Panc1 (cell line): ENCODE results near the gene PPP1R1B. TPM values are rescaled to one million over a fixed set of nuclear protein-coding genes. Genes with fewer than 3 reads are reported as not detected.

Experiments
- ATAC-seq: fragments of 200-7000 bp; cut with Tn5 transposase; 2 replicates; pipeline ENCODE4 v1.9.1; 2020; ENCODE audit warnings: mild to moderate bottlenecking, moderate library complexity
- BruUV-seq: library from RNA; stranded (reverse); fragments of 400-500 nt; replicated peaks from 2 replicates; lab custom pipeline; 2021; lab: Mats Ljungman, UMichigan
- CTCF ChIA-PET: fragments of 300-600 bp; sonication (Branson Sonifier 250); formaldehyde crosslinking; loops from one replicate; lab custom pipeline; 2022; ENCODE audit warnings: antibody characterized with exemption; lab: Charles Lee
- POLR2A ChIA-PET: fragments of 300-600 bp; sonication (Branson Sonifier 250); formaldehyde crosslinking; loops from one replicate; lab custom pipeline; 2022; ENCODE audit warnings: antibody characterized with exemption; lab: Charles Lee
- DNase-seq: peaks from one replicate; pipeline ENCODE4 v3.0.0-alpha.2; 2010; ENCODE audit warnings: low read depth, low spot score
- H3K27ac ChIP-seq: 2 replicates; pipeline ENCODE4 v1.5.1; 2011; ENCODE audit warnings: mild to moderate bottlenecking, low read length, inconsistent platforms
- H3K27me3 ChIP-seq: fragments of 200-500 bp; sonication (Bioruptor generic); 2 replicates; pipeline ENCODE4 v1.6.0; 2014; ENCODE audit warnings: low read length, inconsistent platforms; ENCODE audit not compliant: control insufficient read depth, insufficient read depth
- H3K36me3 ChIP-seq: fragments of 200-500 bp; sonication (Bioruptor generic); 2 replicates; pipeline ENCODE4 v1.5.1; 2014; ENCODE audit warnings: inconsistent platforms, mild to moderate bottlenecking, low read length, moderate library complexity; ENCODE audit not compliant: control insufficient read depth, insufficient read depth
- H3K4me1 ChIP-seq: 2 replicates; pipeline ENCODE4 v1.5.1; 2011; ENCODE audit warnings: inconsistent platforms, mild to moderate bottlenecking, low read length, moderate library complexity; ENCODE audit not compliant: control insufficient read depth, insufficient read depth
- H3K4me3 ChIP-seq, 2 experiments: 2 replicates each; pipeline ENCODE4 v1.5.1; 2011 to 2012; ENCODE audit warnings: low read depth in 2 of 2, low read length in 2 of 2, mild to moderate bottlenecking in 2 of 2, inconsistent platforms in 1 of 2, moderate library complexity in 1 of 2
- H3K9me3 ChIP-seq: fragments of 200-500 bp; sonication (Bioruptor generic); 2 replicates; pipeline ENCODE4 v1.5.1; 2014; ENCODE audit warnings: low read depth, mild to moderate bottlenecking, inconsistent platforms, low read length, moderate library complexity; ENCODE audit not compliant: control insufficient read depth, insufficient read depth
- CTCF ChIP-seq: fragments of 450-650 bp; IDR thresholded peaks from 2 replicates; pipeline ENCODE4 v1.5.1; 2017; ENCODE audit warnings: mild to moderate bottlenecking
- POLR2AphosphoS5 ChIP-seq: IDR thresholded peaks from 2 replicates; pipeline ENCODE4 v1.6.1; 2012; ENCODE audit warnings: mild to moderate bottlenecking, low read depth, low read length, moderate library complexity
- REST ChIP-seq, 2 experiments: IDR thresholded peaks; 2 replicates each; pipeline ENCODE4 v1.6.1; 2011 to 2012; ENCODE audit warnings: low read depth in 2 of 2, control low read depth in 1 of 2, low read length in 1 of 2, mild to moderate bottlenecking in 1 of 2, moderate library complexity in 1 of 2; ENCODE audit not compliant: insufficient read depth in 1 of 2
- SIN3A ChIP-seq: IDR thresholded peaks from 2 replicates; pipeline ENCODE4 v1.6.1; 2012; ENCODE audit warnings: low read depth, mild to moderate bottlenecking, low read length, moderate library complexity, borderline replicate concordance; ENCODE audit not compliant: insufficient read depth
- TCF7L2 ChIP-seq: IDR thresholded peaks from 2 replicates; pipeline ENCODE4 v1.6.1; 2011; ENCODE audit warnings: mild to moderate bottlenecking, low read depth, low read length, inconsistent platforms
- in situ Hi-C: cut with HindIII; loops from 2 replicates; pipeline ENCODE4 v1.10.0; 2016; ENCODE audit warnings: low sequenced_read_pairs, low pct_unique_long_range_greater_than_20kb
- intact Hi-C: fragments of 100-400 bp; cut with micrococcal nuclease; formaldehyde crosslinking; loops from one replicate; pipeline ENCODE4 v1.10.0; 2022; ENCODE audit not compliant: unreplicated experiment
- total RNA-seq: library from RNA; stranded (reverse); gene quantifications from one replicate; pipeline ENCODE4 v1.2.1, GENCODE V29; 2021; ENCODE audit not compliant: unreplicated experiment

The PPP1R1B gene
- total RNA-seq, 1 experiment from 2014 or later, result 45.7 TPM

- intact Hi-C loops (no loop called here), in situ Hi-C loops (no loop called here)
- DNase-seq (no peak), ATAC-seq (no peak)
- Histone ChIP-seq H3K4me3 (no peak overlapping the region), H3K4me1 (peaks cover 15% of the 10 kb centered on the region), H3K9me3 (no peaks in the 10 kb centered on the region), H3K27me3 (no peaks in the 10 kb centered on the region), H3K36me3 (no peaks in the 10 kb centered on the region), H3K27ac (no peak overlapping the region)
- BruUV-seq, result no TSS peak
- TF ChIP-seq SIN3A (no peak), REST (IDR thresholded peaks at IDR 0.05; ENCODE audit: insufficient read depth in 1 of 2, low read depth in 2 of 2, low read length in 1 of 2) (no peak), POLR2AphosphoS5 (no peak), TCF7L2 (no peak), CTCF (no peak)
- CTCF ChIA-PET, result interaction anchor here (0.7 kb wide), 1 partner anchor 40 kb away, joined by 3 read pairs; no protein-coding TSS in a partner anchor
- POLR2A ChIA-PET, result interaction anchor here (0.6 kb wide), 1 partner anchor 46 kb away, joined by 4 read pairs; no protein-coding TSS in a partner anchor
These were observed 32.7 kb downstream of the PPP1R1B start for GRCh38 chr17:39659279-39660010.

- intact Hi-C loops (no loop called here), in situ Hi-C loops (no loop called here)
- Histone ChIP-seq H3K4me1 (peaks cover 20% of the 10 kb centered on the region), H3K27me3 (no peaks in the 10 kb centered on the region), H3K27ac (no peak overlapping the region), H3K9me3 (no peaks in the 10 kb centered on the region), H3K36me3 (no peaks in the 10 kb centered on the region), H3K4me3 (no peak overlapping the region)
- ATAC-seq (no peak), DNase-seq (no peak)
- TF ChIP-seq TCF7L2 (no peak), POLR2AphosphoS5 (no peak), CTCF (no peak), REST (IDR thresholded peaks at IDR 0.05; ENCODE audit: insufficient read depth in 1 of 2, low read depth in 2 of 2, low read length in 1 of 2) (no peak), SIN3A (no peak)
- CTCF ChIA-PET, result interaction anchor here (0.7 kb wide), 1 partner anchor 41 kb away, joined by 3 read pairs; no protein-coding TSS in a partner anchor
- POLR2A ChIA-PET, result interaction anchor here (0.6 kb wide), 1 partner anchor 47 kb away, joined by 4 read pairs; no protein-coding TSS in a partner anchor
- BruUV-seq, result no TSS peak
These were observed 33.2 kb downstream of the PPP1R1B start for GRCh38 chr17:39660011-39660360.
